IMR-90 (cell line): Measurements from ENCODE around the gene SNTG2. TPM values are rescaled to one million over a fixed set of nuclear protein-coding genes. Genes with fewer than 3 reads are reported as not detected.

Experiments used
- ATAC-seq: fragments of 200-7000 bp; cut with Tn5 transposase; 2 replicates; pipeline ENCODE4 v1.9.1; 2020; ENCODE audit warnings: low read depth, mild to moderate bottlenecking, moderate library complexity
- BruUV-seq: library from RNA; stranded (reverse); fragments of 400-500 nt; replicated peaks from 2 replicates; lab custom pipeline; 2021; lab: Mats Ljungman, UMichigan
- CTCF ChIA-PET: fragments of 300-600 bp; formaldehyde crosslinking; extraction: SDS; loops from one replicate; lab custom pipeline; 2021; ENCODE audit warnings: antibody characterized with exemption; lab: Yijun Ruan, JAX
- POLR2A ChIA-PET: fragments of 300-600 bp; sonication (Branson Sonifier 250); formaldehyde crosslinking; loops from one replicate; lab custom pipeline; 2022; ENCODE audit warnings: antibody characterized with exemption; ENCODE audit not compliant: unreplicated experiment; lab: Charles Lee
- DNase-seq: peaks from one replicate; pipeline ENCODE4 v3.0.0; 2013
- H2AFZ ChIP-seq: replicated peaks from 2 replicates; pipeline ENCODE3; 2013; ENCODE audit warnings: low read length, mild to moderate bottlenecking; ENCODE audit not compliant: poor library complexity
- H2AK5ac ChIP-seq: 2 replicates; pipeline ENCODE4 v1.6.1; 2013; ENCODE audit warnings: low read depth, low read length, inconsistent platforms
- H2AK9ac ChIP-seq: replicated peaks from 2 replicates; pipeline ENCODE3; 2013; ENCODE audit warnings: mild to moderate bottlenecking, low read depth, low read length, moderate library complexity; ENCODE audit not compliant: poor library complexity
- H2BK120ac ChIP-seq: 2 replicates; pipeline ENCODE4 v1.6.1; 2013; ENCODE audit warnings: low read depth, low read length, inconsistent platforms
- H2BK15ac ChIP-seq: 3 replicates; pipeline ENCODE4 v1.6.1; 2013; ENCODE audit warnings: low read depth, low read length, inconsistent platforms
- H2BK20ac ChIP-seq: 2 replicates; pipeline ENCODE4 v1.6.1; 2013; ENCODE audit warnings: low read depth, mild to moderate bottlenecking, inconsistent platforms, low read length, moderate library complexity
- H2BK5ac ChIP-seq: 2 replicates; pipeline ENCODE4 v1.6.1; 2013; ENCODE audit warnings: mild to moderate bottlenecking, low read depth, low read length, inconsistent platforms; ENCODE audit not compliant: poor library complexity, severe bottlenecking
- H3K14ac ChIP-seq: replicated peaks from 2 replicates; pipeline ENCODE4 v1.6.1; 2013; ENCODE audit warnings: low read depth, low read length, inconsistent platforms
- H3K18ac ChIP-seq: 2 replicates; pipeline ENCODE4 v1.6.1; 2013; ENCODE audit warnings: low read depth, low read length, control low read depth
- H3K23ac ChIP-seq: 2 replicates; pipeline ENCODE4 v1.6.1; 2013; ENCODE audit warnings: low read depth, low read length, inconsistent platforms
- H3K27ac ChIP-seq: 2 replicates; pipeline ENCODE4 v1.5.1; 2013; ENCODE audit warnings: mild to moderate bottlenecking, control low read depth, low read length; ENCODE audit not compliant: insufficient read depth
- H3K27me3 ChIP-seq: 2 replicates; pipeline ENCODE4 v1.6.1; 2013; ENCODE audit warnings: low read length; ENCODE audit not compliant: control insufficient read depth, insufficient read depth
- H3K36me3 ChIP-seq: 2 replicates; pipeline ENCODE4 v1.6.1; 2013; ENCODE audit warnings: low read length, mixed read lengths; ENCODE audit not compliant: control insufficient read depth, insufficient read depth
- H3K4ac ChIP-seq: 2 replicates; pipeline ENCODE4 v1.6.1; 2013; ENCODE audit warnings: low read depth, low read length, inconsistent platforms
- H3K4me1 ChIP-seq: 2 replicates; pipeline ENCODE4 v1.6.1; 2013; ENCODE audit warnings: low read length, mixed read lengths; ENCODE audit not compliant: control insufficient read depth, insufficient read depth
- H3K4me2 ChIP-seq: 2 replicates; pipeline ENCODE4 v1.6.1; 2013; ENCODE audit warnings: low read depth, mild to moderate bottlenecking, control low read depth, low read length, moderate library complexity
- H3K4me3 ChIP-seq: 2 replicates; pipeline ENCODE4 v1.5.1; 2013; ENCODE audit warnings: low read depth, mild to moderate bottlenecking, control low read depth, low read length, moderate library complexity; ENCODE audit not compliant: insufficient read depth
- H3K56ac ChIP-seq: 2 replicates; pipeline ENCODE4 v1.6.1; 2013; ENCODE audit warnings: low read length, inconsistent platforms; ENCODE audit not compliant: insufficient read depth; ENCODE audit errors: extremely low read depth
- H3K79me1 ChIP-seq, 2 experiments: 2 replicates each; pipeline ENCODE4 v1.6.1; 2013; ENCODE audit warnings: low read length in 2 of 2, inconsistent platforms in 1 of 2, low read depth in 1 of 2
- H3K9ac ChIP-seq: 2 replicates; pipeline ENCODE4 v1.6.1; 2013; ENCODE audit warnings: low read depth, low read length, control low read depth
- H3K9me1 ChIP-seq: 2 replicates; pipeline ENCODE4 v1.6.1; 2013; ENCODE audit warnings: low read length, inconsistent platforms; ENCODE audit not compliant: insufficient read depth
- H3K9me3 ChIP-seq: 2 replicates; pipeline ENCODE4 v1.6.1; 2013; ENCODE audit warnings: low read length; ENCODE audit not compliant: control insufficient read depth, insufficient read depth
- H4K20me1 ChIP-seq: 2 replicates; pipeline ENCODE4 v1.6.1; 2013; ENCODE audit warnings: low read length, inconsistent platforms; ENCODE audit not compliant: insufficient read depth
- H4K5ac ChIP-seq: 2 replicates; pipeline ENCODE4 v1.6.1; 2013; ENCODE audit warnings: mild to moderate bottlenecking, low read depth, low read length, control low read depth
- H4K8ac ChIP-seq, 2 experiments: 2 replicates each; pipeline ENCODE4 v1.6.1; 2013; ENCODE audit warnings: low read depth in 2 of 2, low read length in 2 of 2, control low read depth in 1 of 2, inconsistent platforms in 1 of 2
- H4K91ac ChIP-seq: 2 replicates; pipeline ENCODE4 v1.6.1; 2013; ENCODE audit warnings: low read depth, low read length, inconsistent platforms; ENCODE audit not compliant: insufficient read depth
- BHLHE40 ChIP-seq: fragments of 150-350 bp; IDR thresholded peaks from 2 replicates; pipeline ENCODE4 v1.6.1; 2016; ENCODE audit warnings: mild to moderate bottlenecking, low read depth, low read length
- CEBPB ChIP-seq: IDR thresholded peaks from 2 replicates; pipeline ENCODE4 v1.6.1; 2012; ENCODE audit warnings: low read depth, low read length, improper control_type of control experiment
- CHD1 ChIP-seq: IDR thresholded peaks from 2 replicates; pipeline ENCODE4 v1.6.1; 2012; ENCODE audit warnings: low read depth, low read length, improper control_type of control experiment
- FOS ChIP-seq: fragments of 150-350 bp; IDR thresholded peaks from 2 replicates; pipeline ENCODE4 v1.6.1; 2016; ENCODE audit warnings: low read depth, low read length
- MAFK ChIP-seq: IDR thresholded peaks from 2 replicates; pipeline ENCODE4 v1.6.1; 2012; ENCODE audit warnings: low read depth, low read length, improper control_type of control experiment
- MAZ ChIP-seq: IDR thresholded peaks from 2 replicates; pipeline ENCODE4 v1.6.1; 2012; ENCODE audit warnings: low read depth, mild to moderate bottlenecking, low read length, improper control_type of control experiment, moderate library complexity, borderline replicate concordance
- MXI1 ChIP-seq: IDR thresholded peaks from 2 replicates; pipeline ENCODE4 v1.6.1; 2012; ENCODE audit warnings: low read depth, mild to moderate bottlenecking, low read length, moderate library complexity, borderline replicate concordance
- NFE2L2 ChIP-seq: fragments of 150-350 bp; IDR thresholded peaks from 2 replicates; pipeline ENCODE4 v1.6.1; 2016; ENCODE audit warnings: low read depth, mild to moderate bottlenecking, low read length
- POLR2A ChIP-seq: IDR thresholded peaks from 2 replicates; pipeline ENCODE4 v1.6.1; 2012; ENCODE audit warnings: mild to moderate bottlenecking, low read depth, low read length
- RAD21 ChIP-seq: IDR thresholded peaks from 2 replicates; pipeline ENCODE4 v1.6.1; 2012; ENCODE audit warnings: low read length, improper control_type of control experiment
- RCOR1 ChIP-seq: IDR thresholded peaks from 2 replicates; pipeline ENCODE4 v1.6.1; 2012; ENCODE audit warnings: mild to moderate bottlenecking, low read length, improper control_type of control experiment; ENCODE audit not compliant: insufficient replicate concordance
- RFX5 ChIP-seq: IDR thresholded peaks from 2 replicates; pipeline ENCODE4 v1.8.0; 2012; ENCODE audit warnings: low read depth, mild to moderate bottlenecking, low read length, moderate library complexity
- SMC3 ChIP-seq: fragments of 150-350 bp; IDR thresholded peaks from 2 replicates; pipeline ENCODE4 v1.6.1; 2016; ENCODE audit warnings: low read depth, mild to moderate bottlenecking, antibody characterized with exemption, low read length, moderate library complexity
- WGBS, 2 experiments: methylation state at CpG; one replicate each; pipeline versions ENCODE4 v1.1.5 to v1.1.7; 2013; ENCODE audit warnings: missing lambda C conversion rate in 2 of 2; ENCODE audit not compliant: insufficient read length in 1 of 2; ENCODE audit errors: extremely low coverage in 2 of 2; 5-methylcytosine and 5-hydroxymethylcytosine counted together
- dilution Hi-C: fragments of 300-500 bp; cut with HindIII; formaldehyde crosslinking; loops from one replicate; pipeline ENCODE4 v1.14.3; 2018; ENCODE audit warnings: low sequenced_read_pairs; ENCODE audit not compliant: unreplicated experiment
- in situ Hi-C: fragments of 300-500 bp; cut with MboI; formaldehyde crosslinking; loops from 3 replicates; pipeline ENCODE4 v1.14.3; 2019; ENCODE audit warnings: low sequenced_read_pairs, inconsistent platforms, mixed read lengths
- intact Hi-C: fragments of 100-400 bp; cut with micrococcal nuclease; formaldehyde crosslinking; loops from 2 replicates; pipeline ENCODE4 v1.10.0; 2022
- polyA plus RNA-seq, 3 experiments: library from polyadenylated mRNA; depleted of rRNA; stranded (reverse); fragments of >200 nt; gene quantifications; 2 replicates each; pipeline ENCODE4 v1.2.3, GENCODE V29; 2012; ENCODE audit warnings: low replicate concordance in 1 of 3
- total RNA-seq: library from RNA; depleted of rRNA; stranded (reverse); fragments of >200 nt; gene quantifications from 2 replicates; pipeline ENCODE4 v1.2.3, GENCODE V29; 2012
- TF ChIP-seq, protein P1 (sequence below): conservative IDR thresholded peaks from 2 replicates; pipeline ENCODE4 v1.5.1; 2012; ENCODE audit warnings: mild to moderate bottlenecking, low read depth, low read length, improper control_type of control experiment
- TF ChIP-seq, protein P2 (sequence below): fragments of 150-350 bp; IDR thresholded peaks from 2 replicates; pipeline ENCODE4 v1.6.1; 2016; ENCODE audit warnings: low read depth, mild to moderate bottlenecking, low read length, moderate library complexity, borderline replicate concordance
- TF ChIP-seq, protein P3 (sequence below): fragments of 150-350 bp; IDR thresholded peaks from 2 replicates; pipeline ENCODE4 v1.6.1; 2017; ENCODE audit warnings: mild to moderate bottlenecking, antibody characterized with exemption, low read length, low read depth

SNTG2 gene
- total and polyA plus RNA-seq, 2 of the 4 experiments (the other 2 are of a cell fraction), result under 0.01 to 0.17 TPM

DNA sequence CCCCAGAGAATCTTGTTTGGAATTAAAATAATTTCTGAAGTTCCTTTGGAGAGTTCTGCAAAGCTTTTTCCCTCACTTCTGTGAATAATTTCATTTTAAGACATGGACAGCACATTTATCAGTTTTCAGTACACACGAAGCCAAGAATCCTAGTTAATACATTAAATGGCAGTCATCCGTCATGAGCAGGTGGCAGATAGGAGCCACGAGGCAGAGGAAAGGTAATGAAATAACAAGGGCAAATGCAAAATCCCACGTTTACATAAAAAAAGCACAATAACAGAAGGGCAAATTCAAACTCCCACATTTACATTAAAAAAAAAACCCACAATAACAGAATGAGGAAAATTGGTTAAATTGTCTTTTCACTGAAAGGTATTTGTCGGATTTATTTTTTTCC lies 25.9 kb upstream of the SNTG2 start:
- no peak overlapping the region for H4K91ac ChIP-seq
- H3K4me1 ChIP-seq, result no peaks in the 10 kb centered on the region
- ATAC-seq (no peak), DNase-seq (no peak)
- H2BK20ac ChIP-seq, result no peak overlapping the region
- in situ Hi-C loops (loop anchor here (25.0 kb wide), 1 partner anchor 913 kb away; no protein-coding TSS in a partner anchor), dilution Hi-C loops (no loop called here), intact Hi-C loops (no loop called here)
- H3K56ac ChIP-seq, result no peak overlapping the region
- no peaks in the 10 kb centered on the region for H3K36me3 ChIP-seq
- H4K5ac ChIP-seq, result no peak overlapping the region
- no peak overlapping the region for H3K9ac ChIP-seq
- no peak overlapping the region for H3K18ac ChIP-seq
- H4K8ac ChIP-seq, result no peak overlapping the region
- BruUV-seq, result no TSS peak
- no peak overlapping the region for H3K27ac ChIP-seq
- no peak overlapping the region for H3K4me3 ChIP-seq
- no peak overlapping the region for H2BK15ac ChIP-seq
- H2AK5ac ChIP-seq, result no peak overlapping the region
- H4K20me1 ChIP-seq, result no peaks in the 10 kb centered on the region
- no peak for TF ChIP-seq MXI1
- no peak for TF ChIP-seq RFX5
- TF ChIP-seq CEBPB, result no peak
- TF ChIP-seq RCOR1, result no peak
- TF ChIP-seq POLR2A, result no peak
- no peak for TF ChIP-seq SMC3
- no peak for TF ChIP-seq NFE2L2
- TF ChIP-seq MAFK, result no peak
- no peak for TF ChIP-seq BHLHE40
- TF ChIP-seq, protein P1, sequence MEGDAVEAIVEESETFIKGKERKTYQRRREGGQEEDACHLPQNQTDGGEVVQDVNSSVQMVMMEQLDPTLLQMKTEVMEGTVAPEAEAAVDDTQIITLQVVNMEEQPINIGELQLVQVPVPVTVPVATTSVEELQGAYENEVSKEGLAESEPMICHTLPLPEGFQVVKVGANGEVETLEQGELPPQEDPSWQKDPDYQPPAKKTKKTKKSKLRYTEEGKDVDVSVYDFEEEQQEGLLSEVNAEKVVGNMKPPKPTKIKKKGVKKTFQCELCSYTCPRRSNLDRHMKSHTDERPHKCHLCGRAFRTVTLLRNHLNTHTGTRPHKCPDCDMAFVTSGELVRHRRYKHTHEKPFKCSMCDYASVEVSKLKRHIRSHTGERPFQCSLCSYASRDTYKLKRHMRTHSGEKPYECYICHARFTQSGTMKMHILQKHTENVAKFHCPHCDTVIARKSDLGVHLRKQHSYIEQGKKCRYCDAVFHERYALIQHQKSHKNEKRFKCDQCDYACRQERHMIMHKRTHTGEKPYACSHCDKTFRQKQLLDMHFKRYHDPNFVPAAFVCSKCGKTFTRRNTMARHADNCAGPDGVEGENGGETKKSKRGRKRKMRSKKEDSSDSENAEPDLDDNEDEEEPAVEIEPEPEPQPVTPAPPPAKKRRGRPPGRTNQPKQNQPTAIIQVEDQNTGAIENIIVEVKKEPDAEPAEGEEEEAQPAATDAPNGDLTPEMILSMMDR, result no peak
- TF ChIP-seq, protein P2, sequence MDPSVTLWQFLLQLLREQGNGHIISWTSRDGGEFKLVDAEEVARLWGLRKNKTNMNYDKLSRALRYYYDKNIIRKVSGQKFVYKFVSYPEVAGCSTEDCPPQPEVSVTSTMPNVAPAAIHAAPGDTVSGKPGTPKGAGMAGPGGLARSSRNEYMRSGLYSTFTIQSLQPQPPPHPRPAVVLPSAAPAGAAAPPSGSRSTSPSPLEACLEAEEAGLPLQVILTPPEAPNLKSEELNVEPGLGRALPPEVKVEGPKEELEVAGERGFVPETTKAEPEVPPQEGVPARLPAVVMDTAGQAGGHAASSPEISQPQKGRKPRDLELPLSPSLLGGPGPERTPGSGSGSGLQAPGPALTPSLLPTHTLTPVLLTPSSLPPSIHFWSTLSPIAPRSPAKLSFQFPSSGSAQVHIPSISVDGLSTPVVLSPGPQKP, result no peak
- no peak for TF ChIP-seq FOS
- TF ChIP-seq, protein P3, sequence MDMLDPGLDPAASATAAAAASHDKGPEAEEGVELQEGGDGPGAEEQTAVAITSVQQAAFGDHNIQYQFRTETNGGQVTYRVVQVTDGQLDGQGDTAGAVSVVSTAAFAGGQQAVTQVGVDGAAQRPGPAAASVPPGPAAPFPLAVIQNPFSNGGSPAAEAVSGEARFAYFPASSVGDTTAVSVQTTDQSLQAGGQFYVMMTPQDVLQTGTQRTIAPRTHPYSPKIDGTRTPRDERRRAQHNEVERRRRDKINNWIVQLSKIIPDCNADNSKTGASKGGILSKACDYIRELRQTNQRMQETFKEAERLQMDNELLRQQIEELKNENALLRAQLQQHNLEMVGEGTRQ, result no peak
- TF ChIP-seq MAZ, result no peak
- no peak for TF ChIP-seq RAD21
- TF ChIP-seq CHD1, result no peak
- H2AK9ac ChIP-seq, result no peak overlapping the region
- H3K23ac ChIP-seq, result no peak overlapping the region
- H3K4me2 ChIP-seq, result no peak overlapping the region
- no peak overlapping the region for H3K14ac ChIP-seq
- H2AFZ ChIP-seq, result no peak overlapping the region
- no peaks in the 10 kb centered on the region for H3K27me3 ChIP-seq
- peaks cover 10% of the 10 kb centered on the region for H3K9me3 ChIP-seq
- H3K9me1 ChIP-seq, result no peaks in the 10 kb centered on the region
- no peaks in the 10 kb centered on the region for H3K79me1 ChIP-seq
- H2BK5ac ChIP-seq, result no peak overlapping the region
- no peak overlapping the region for H2BK120ac ChIP-seq
- CTCF ChIA-PET, result no interaction called here
- WGBS, 2 experiments, result no CpG with 5 or more reads among the region's 5 CpGs
- H3K4ac ChIP-seq, result no peak overlapping the region
- POLR2A ChIA-PET, result no interaction called here
